Epithelial cell of prostate (primary cell): Measurements from ENCODE around the gene PRDM16.

Experiments used
- DNase-seq: peaks from one replicate; pipeline ENCODE4 v3.0.0-alpha.2; 2011; ENCODE audit warnings: low read depth, low spot score
- H3K27ac ChIP-seq: fragments of 450-650 bp; 2 replicates; pipeline ENCODE4 v1.5.1; 2017; ENCODE audit warnings: mild to moderate bottlenecking

The PRDM16 gene

GRCh38 chr1:3454811-3455618, 386.0 kb downstream of the PRDM16 start:
- no peak for DNase-seq
- H3K27ac ChIP-seq, result peak overlapping the region; percentile 46

- H3K27ac ChIP-seq, result no peak overlapping the region
- no peak for DNase-seq
Measured at GRCh38 chr1:3455670-3456448, 386.9 kb downstream of the PRDM16 start.

GRCh38 chr1:3456449-3456963, 387.5 kb downstream of the PRDM16 start:
- no peak for DNase-seq
- no peak overlapping the region for H3K27ac ChIP-seq

GRCh38 chr1:3456964-3457909, 388.2 kb downstream of the PRDM16 start:
- no peak for DNase-seq
- H3K27ac ChIP-seq, result no peak overlapping the region

- DNase-seq, result no peak
- no peak overlapping the region for H3K27ac ChIP-seq
Measured at GRCh38 chr1:3457910-3458883, 389.2 kb downstream of the PRDM16 start.

- peak overlapping the region; percentile 20 for H3K27ac ChIP-seq
- DNase-seq, result no peak
Measured at GRCh38 chr1:3459051-3459908, 390.3 kb downstream of the PRDM16 start.

- H3K27ac ChIP-seq, result peak overlapping the region; percentile 20
Measured at GRCh38 chr1:3459940-3460671, 391.1 kb downstream of the PRDM16 start.

GRCh38 chr1:3460672-3461131, 391.7 kb downstream of the PRDM16 start:
- peak overlapping the region; percentile 20 for H3K27ac ChIP-seq
- DNase-seq, result no peak

More at GRCh38 chr1:3459940-3460671, 391.1 kb downstream of the PRDM16 start:
- no peak for DNase-seq

- H3K27ac ChIP-seq, result no peak overlapping the region
Measured at GRCh38 chr1:3461238-3461933, 392.4 kb downstream of the PRDM16 start.

GRCh38 chr1:3461934-3462275, 392.9 kb downstream of the PRDM16 start:
- no peak overlapping the region for H3K27ac ChIP-seq
- no peak for DNase-seq

More at GRCh38 chr1:3461238-3461933, 392.4 kb downstream of the PRDM16 start:
- no peak for DNase-seq

GRCh38 chr1:3462356-3463012, 393.5 kb downstream of the PRDM16 start:
- DNase-seq, result no peak
- no peak overlapping the region for H3K27ac ChIP-seq

GRCh38 chr1:3463013-3463385, 394.0 kb downstream of the PRDM16 start:
- no peak for DNase-seq
- H3K27ac ChIP-seq, result no peak overlapping the region

GRCh38 chr1:3463408-3463863, 394.4 kb downstream of the PRDM16 start:
- H3K27ac ChIP-seq, result no peak overlapping the region
- DNase-seq, result no peak

GRCh38 chr1:3463891-3464648, 395.1 kb downstream of the PRDM16 start:
- no peak for DNase-seq

GRCh38 chr1:3464649-3465025, 395.6 kb downstream of the PRDM16 start:
- no peak for DNase-seq
- no peak overlapping the region for H3K27ac ChIP-seq

More at GRCh38 chr1:3463891-3464648, 395.1 kb downstream of the PRDM16 start:
- no peak overlapping the region for H3K27ac ChIP-seq
